Sigmoid colon (tissue), 7 donors: Measurements from ENCODE around the gene HDAC7. TPM values are rescaled to one million over a fixed set of nuclear protein-coding genes. Genes with fewer than 3 reads are reported as not detected.

ENCODE experiments used
- DNase-seq: peaks from one replicate; pipeline ENCODE4 v3.0.0-alpha.2; 2019
- H3K27ac ChIP-seq, 4 donors: fragments of 200-600 bp; sonication (generic); one replicate each; pipeline ENCODE4 v1.5.1; 2016 to 2019; ENCODE audit warnings: mild to moderate bottlenecking in 1 of 4
- H3K27me3 ChIP-seq, 3 donors: fragments of 200-600 bp; sonication (generic); one replicate each; pipeline ENCODE4 v1.5.1; 2019; ENCODE audit warnings: mild to moderate bottlenecking in 1 of 3
- H3K36me3 ChIP-seq, 4 donors: fragments of 200-600 bp; sonication (generic); one replicate each; pipeline ENCODE4 v1.5.1; 2016 to 2019
- H3K4me1 ChIP-seq, 4 donors: fragments of 200-600 bp; sonication (generic); one replicate each; pipeline ENCODE4 v1.5.1; 2017 to 2019
- H3K4me3 ChIP-seq, 4 donors: fragments of 200-600 bp; sonication (generic); one replicate each; pipeline ENCODE4 v1.5.1; 2017 to 2019; ENCODE audit warnings: mild to moderate bottlenecking in 2 of 4, moderate library complexity in 1 of 4
- H3K9me3 ChIP-seq, 4 donors: fragments of 200-600 bp in 3 of 4; sonication (generic) in 3 of 4; one replicate each; pipeline versions ENCODE4 v1.5.1 to v1.6.1; 2013 to 2019
- CTCF ChIP-seq, 4 experiments: fragments of 450-650 bp in 3 of 4; fragments of 200-600 bp in 1 of 4; IDR thresholded peaks; one replicate each; pipeline ENCODE4 v1.5.1; 2016 to 2019; ENCODE audit warnings: antibody characterized with exemption in 4 of 4, mild to moderate bottlenecking in 3 of 4, moderate library complexity in 2 of 4
- EP300 ChIP-seq, 4 donors: sonication (generic); formaldehyde crosslinking; IDR thresholded peaks; one replicate each; pipeline ENCODE4 v1.6.1; 2017; ENCODE audit warnings: antibody characterized with exemption in 4 of 4
- POLR2A ChIP-seq, 2 donors: fragments of 450-650 bp; IDR thresholded peaks; one replicate each; pipeline ENCODE4 v1.6.1; 2016; ENCODE audit warnings: antibody characterized with exemption in 2 of 2, mild to moderate bottlenecking in 2 of 2, moderate library complexity in 2 of 2
- POLR2AphosphoS5 ChIP-seq, 4 donors: sonication (generic); formaldehyde crosslinking; IDR thresholded peaks; one replicate each; pipeline ENCODE4 v1.6.1; 2017; ENCODE audit warnings: antibody characterized with exemption in 4 of 4
- WGBS, 2 donors: extraction: QIAGEN DNeasy Blood & Tissue Kit; methylation state at CpG; one replicate each; pipeline ENCODE4 v1.1.7; 2013; 5-methylcytosine and 5-hydroxymethylcytosine counted together
- intact Hi-C: fragments of 100-400 bp; cut with DNase I; formaldehyde crosslinking; loops from one replicate; pipeline ENCODE4 v1.15.1; 2023
- polyA plus RNA-seq, 3 donors: library from polyadenylated mRNA; stranded (reverse); fragments of 200-250 nt; gene quantifications; one replicate each; pipeline ENCODE4 v1.2.3, GENCODE V29; 2013
- total RNA-seq, 4 donors: library from RNA; depleted of rRNA; stranded (reverse); fragments of >200 nt; gene quantifications; one replicate each; pipeline ENCODE4 v1.1.0, GENCODE V29; 2016
- donor health status: healthy with polysubstance abuse.
- donor health status: Bipolar disorder and iron deficiency.
- donor health status: healthy.

Gene HDAC7
- total and polyA plus RNA-seq, 7 donors, result 6.5 to 79.2 (median 45.3) TPM

- no peaks in the 10 kb centered on the region for H3K9me3 ChIP-seq
- no peak overlapping the region for H3K4me3 ChIP-seq
- DNase-seq, result no peak
- no peak for TF ChIP-seq POLR2AphosphoS5 (IDR thresholded peaks at IDR 0.05)
- TF ChIP-seq POLR2A (IDR thresholded peaks at IDR 0.05), result no peak
- no peak overlapping the region for H3K27ac ChIP-seq
- intact Hi-C loops, result no loop called here
- 87 to 90% methylated on average over 7 of the region's 7 CpGs for WGBS, 2 donors
- H3K27me3 ChIP-seq, result no peaks in the 10 kb centered on the region
- no peaks in the 10 kb centered on the region for H3K4me1 ChIP-seq
- H3K36me3 ChIP-seq, result no peaks in the 10 kb centered on the region
Observed at GRCh38 chr12:47860279-47860841, 40.7 kb upstream of the HDAC7 start.

- DNase-seq, result peak; percentile 48
- Histone ChIP-seq H3K27me3 (no peaks in the 10 kb centered on the region), H3K4me3 (no peak overlapping the region), H3K36me3 (no peaks in the 10 kb centered on the region), H3K9me3 (no peaks in the 10 kb centered on the region), H3K27ac (no peak overlapping the region), H3K4me1 (no peaks in the 10 kb centered on the region)
- 85 to 94% methylated on average over 8 of the region's 8 CpGs for WGBS, 2 donors
- intact Hi-C loops, result no loop called here
- TF ChIP-seq POLR2AphosphoS5 (IDR thresholded peaks at IDR 0.05) (no peak), POLR2A (IDR thresholded peaks at IDR 0.05) (no peak), CTCF (IDR thresholded peaks at IDR 0.05) (no peak), EP300 (IDR thresholded peaks at IDR 0.05) (no peak)
Observed at GRCh38 chr12:47858511-47859266, 39.0 kb upstream of the HDAC7 start.

GRCh38 chr12:47856721-47857575, 37.2 kb upstream of the HDAC7 start:
- Histone ChIP-seq H3K4me1 (no peaks in the 10 kb centered on the region), H3K27me3 (no peaks in the 10 kb centered on the region), H3K36me3 (no peaks in the 10 kb centered on the region), H3K4me3 (no peak overlapping the region), H3K9me3 (no peaks in the 10 kb centered on the region), H3K27ac (no peak overlapping the region)
- peak; percentile 51 for DNase-seq
- intact Hi-C loops, result no loop called here
- TF ChIP-seq EP300 (IDR thresholded peaks at IDR 0.05), result no peak
- 93 to 95% methylated on average over 17 of the region's 17 CpGs for WGBS, 2 donors

- Histone ChIP-seq H3K9me3 (no peaks in the 10 kb centered on the region), H3K36me3 (no peaks in the 10 kb centered on the region), H3K27ac (no peak overlapping the region), H3K4me3 (no peak overlapping the region), H3K27me3 (no peaks in the 10 kb centered on the region), H3K4me1 (no peaks in the 10 kb centered on the region)
- WGBS, 2 donors, result 91 to 95% methylated on average over 1 of the region's 1 CpG
- DNase-seq, result no peak
- intact Hi-C loops, result no loop called here
- TF ChIP-seq POLR2AphosphoS5 (IDR thresholded peaks at IDR 0.05), result no peak
- no peak for TF ChIP-seq EP300 (IDR thresholded peaks at IDR 0.05)
Observed at GRCh38 chr12:47856094-47856493, 36.4 kb upstream of the HDAC7 start.

GRCh38 chr12:47855502-47855901, 35.8 kb upstream of the HDAC7 start:
- no peak overlapping the region for H3K4me3 ChIP-seq
- 80 to 85% methylated on average over 2 of the region's 2 CpGs for WGBS, 2 donors
- intact Hi-C loops, result no loop called here
- no peak for DNase-seq
- H3K4me1 ChIP-seq, result no peaks in the 10 kb centered on the region
- no peaks in the 10 kb centered on the region for H3K27me3 ChIP-seq
- no peak overlapping the region for H3K27ac ChIP-seq
- no peaks in the 10 kb centered on the region for H3K9me3 ChIP-seq
- no peaks in the 10 kb centered on the region for H3K36me3 ChIP-seq
- TF ChIP-seq CTCF (IDR thresholded peaks at IDR 0.05) (no peak), POLR2AphosphoS5 (IDR thresholded peaks at IDR 0.05) (no peak), POLR2A (IDR thresholded peaks at IDR 0.05) (no peak), EP300 (IDR thresholded peaks at IDR 0.05) (no peak)

- DNase-seq, result peak; percentile 64
- no peak for TF ChIP-seq POLR2AphosphoS5 (IDR thresholded peaks at IDR 0.05)
- intact Hi-C loops, result no loop called here
- H3K9me3 ChIP-seq, result no peaks in the 10 kb centered on the region
- H3K36me3 ChIP-seq, result no peaks in the 10 kb centered on the region
- no peak overlapping the region for H3K27ac ChIP-seq
- no peaks in the 10 kb centered on the region for H3K4me1 ChIP-seq
- 95 to 96% methylated on average over 5 of the region's 5 CpGs for WGBS, 2 donors
- no peak overlapping the region for H3K4me3 ChIP-seq
- H3K27me3 ChIP-seq, result no peaks in the 10 kb centered on the region
Observed at GRCh38 chr12:47854531-47854930, 34.8 kb upstream of the HDAC7 start.
